IPS-18a (cell line): ENCODE results near the gene CAPRIN2.

Experiments used
- H3K27ac ChIP-seq: one replicate; pipeline ENCODE4 v1.5.1; 2013; ENCODE audit warnings: low read length
- H3K27me3 ChIP-seq: one replicate; pipeline ENCODE4 v1.6.1; 2013; ENCODE audit warnings: mild to moderate bottlenecking, low read length; ENCODE audit not compliant: control insufficient read depth, insufficient read depth
- H3K36me3 ChIP-seq: one replicate; pipeline ENCODE4 v1.6.1; 2013; ENCODE audit warnings: low read depth, low read length; ENCODE audit not compliant: control insufficient read depth
- H3K4me1 ChIP-seq: one replicate; pipeline ENCODE4 v1.6.1; 2013; ENCODE audit warnings: low read depth, low read length; ENCODE audit not compliant: control insufficient read depth
- H3K4me3 ChIP-seq: one replicate; pipeline ENCODE4 v1.5.1; 2013; ENCODE audit warnings: low read length
- H3K9ac ChIP-seq: one replicate; pipeline ENCODE4 v1.6.1; 2013; ENCODE audit warnings: mild to moderate bottlenecking, low read length, moderate library complexity
- H3K9me3 ChIP-seq: one replicate; pipeline ENCODE4 v1.6.1; 2013; ENCODE audit warnings: low read depth, low read length; ENCODE audit not compliant: control insufficient read depth

CAPRIN2 gene

DNA sequence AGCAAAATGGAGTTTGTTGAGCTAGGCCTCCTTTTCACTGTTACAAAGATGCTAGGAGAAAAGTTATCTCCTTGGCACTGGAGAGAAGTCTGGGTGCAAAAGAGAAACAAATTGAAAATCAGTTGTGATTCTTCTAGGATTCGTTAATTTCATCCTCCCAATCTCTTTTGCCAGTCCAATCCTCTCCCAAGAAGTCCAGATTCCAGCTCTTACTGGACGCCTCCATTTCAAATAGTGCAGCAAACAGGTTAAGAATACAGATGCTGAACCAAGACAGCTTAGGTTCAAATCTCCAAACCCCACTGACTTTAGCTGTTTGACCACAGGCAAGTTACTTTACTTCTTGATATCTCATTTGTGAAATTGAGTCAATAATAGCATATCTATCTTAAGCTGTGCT lies 34.0 kb upstream of the CAPRIN2 start:
- Histone ChIP-seq H3K9me3 (peaks cover 15% of the 10 kb centered on the region), H3K36me3 (no peaks in the 10 kb centered on the region), H3K27me3 (no peaks in the 10 kb centered on the region), H3K4me1 (peaks cover 11% of the 10 kb centered on the region), H3K4me3 (no peak overlapping the region), H3K27ac (no peak overlapping the region), H3K9ac (no peak overlapping the region)

DNA sequence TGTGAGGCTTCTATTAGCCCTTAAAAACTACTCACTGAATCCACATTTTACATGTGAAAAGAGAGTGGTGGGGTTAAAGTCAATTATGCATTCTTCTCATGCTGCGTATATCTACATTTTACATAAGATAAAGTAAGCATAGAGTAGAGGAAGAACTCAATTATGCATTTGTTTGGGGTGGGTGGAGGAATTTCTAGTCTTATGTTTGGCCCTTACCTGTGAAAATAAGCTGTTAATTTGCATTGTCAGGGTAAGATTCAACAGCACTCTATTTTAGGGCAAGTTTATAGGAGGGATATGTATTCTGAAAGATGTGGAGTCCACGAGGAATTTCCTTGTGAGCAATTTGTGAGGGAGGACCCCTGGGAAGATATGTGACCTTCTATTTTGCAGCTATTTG lies 30.9 kb upstream of the CAPRIN2 start:
- no peaks in the 10 kb centered on the region for H3K27me3 ChIP-seq
- no peaks in the 10 kb centered on the region for H3K36me3 ChIP-seq
- H3K27ac ChIP-seq, result no peak overlapping the region
- no peak overlapping the region for H3K4me3 ChIP-seq
- H3K4me1 ChIP-seq, result no peaks in the 10 kb centered on the region
- no peak overlapping the region for H3K9ac ChIP-seq
- H3K9me3 ChIP-seq, result peaks cover 15% of the 10 kb centered on the region

DNA sequence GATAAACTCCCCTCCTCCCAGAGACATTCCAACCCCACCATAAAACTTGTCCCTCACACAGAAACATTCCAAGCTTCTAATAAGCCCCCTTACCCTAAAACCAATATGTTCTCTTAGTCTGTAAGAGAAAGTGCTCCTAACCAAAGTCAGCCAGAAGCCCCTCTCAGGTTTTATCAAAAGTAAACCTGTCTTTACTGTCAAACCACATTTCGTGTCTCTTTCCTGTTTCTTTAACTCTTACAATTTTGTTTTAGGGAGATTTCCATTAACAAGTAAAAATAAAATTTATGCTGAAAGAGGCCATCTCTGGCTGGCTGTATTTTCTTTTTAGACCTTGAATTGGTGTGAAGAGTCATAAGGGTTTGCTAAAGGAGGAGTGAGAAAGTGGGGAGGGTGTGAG lies 29.8 kb upstream of the CAPRIN2 start:
- Histone ChIP-seq H3K27ac (no peak overlapping the region), H3K4me3 (no peak overlapping the region), H3K9me3 (peaks cover 15% of the 10 kb centered on the region), H3K36me3 (no peaks in the 10 kb centered on the region), H3K27me3 (no peaks in the 10 kb centered on the region), H3K4me1 (no peaks in the 10 kb centered on the region), H3K9ac (no peak overlapping the region)

DNA sequence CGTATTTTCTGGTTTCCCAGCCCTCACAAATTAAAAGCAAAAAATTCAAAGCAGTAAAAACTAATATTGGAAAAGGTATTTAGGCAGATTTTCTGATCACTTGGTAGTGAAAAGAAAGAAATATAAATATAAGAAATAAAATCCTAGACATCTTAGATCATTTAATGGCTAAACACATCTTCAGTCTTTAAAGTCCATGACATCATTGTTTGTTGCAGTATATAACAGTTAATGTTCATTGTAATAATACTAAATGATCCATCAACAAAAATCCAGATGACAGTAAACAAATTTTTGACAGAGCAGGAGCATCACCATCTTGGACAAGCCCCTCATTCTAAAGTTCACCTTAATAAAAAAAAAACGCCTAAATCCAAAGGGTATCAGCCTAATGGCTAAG lies 29.2 kb upstream of the CAPRIN2 start:
- no peaks in the 10 kb centered on the region for H3K36me3 ChIP-seq
- no peaks in the 10 kb centered on the region for H3K4me1 ChIP-seq
- H3K9me3 ChIP-seq, result peaks cover 15% of the 10 kb centered on the region
- H3K27me3 ChIP-seq, result no peaks in the 10 kb centered on the region
- H3K9ac ChIP-seq, result no peak overlapping the region
- no peak overlapping the region for H3K27ac ChIP-seq
- H3K4me3 ChIP-seq, result no peak overlapping the region

DNA sequence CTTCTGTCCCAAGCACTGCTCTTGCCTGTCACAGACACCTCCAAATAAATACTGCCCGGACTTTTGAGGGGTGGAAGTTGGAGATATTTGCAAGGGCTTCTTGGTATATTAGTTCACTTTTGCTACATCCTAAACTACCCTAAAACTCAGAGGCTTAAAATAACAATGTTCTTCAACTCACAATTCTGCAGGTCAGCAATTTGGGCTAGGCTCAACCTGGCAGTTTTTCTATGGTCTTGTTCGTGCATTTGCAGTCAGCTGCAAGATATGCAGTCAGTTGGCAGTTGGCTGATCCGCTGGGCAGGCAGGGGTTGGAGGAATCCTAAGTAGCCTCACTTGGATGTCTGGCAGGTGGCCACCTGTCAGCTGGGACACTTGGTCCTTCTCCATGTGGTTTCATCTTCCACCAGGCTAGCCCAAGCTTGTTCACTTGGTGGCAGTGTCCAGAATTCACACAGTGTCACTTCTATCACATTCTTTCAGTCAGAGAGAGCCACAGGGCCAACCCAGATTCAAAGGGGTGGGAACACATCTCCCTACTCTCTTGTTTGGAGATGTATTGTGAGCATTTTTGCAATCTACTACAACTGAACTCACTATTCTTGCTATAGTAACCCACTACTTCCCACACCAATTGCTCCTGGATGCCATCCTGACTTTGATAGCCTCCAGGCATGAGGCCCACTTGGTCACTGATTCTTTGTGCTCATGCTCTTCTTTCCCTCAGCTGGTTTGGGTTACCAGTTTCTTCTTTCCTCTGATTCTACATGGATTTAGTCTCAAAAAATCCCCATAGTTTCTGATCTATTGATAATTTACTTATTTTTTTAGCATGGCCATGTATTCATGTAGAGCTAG lies 27.8 kb upstream of the CAPRIN2 start:
- Histone ChIP-seq H3K27me3 (no peaks in the 10 kb centered on the region), H3K36me3 (no peaks in the 10 kb centered on the region), H3K9ac (no peak overlapping the region), H3K4me3 (no peak overlapping the region), H3K9me3 (peaks cover 15% of the 10 kb centered on the region), H3K27ac (no peak overlapping the region), H3K4me1 (no peaks in the 10 kb centered on the region)

DNA sequence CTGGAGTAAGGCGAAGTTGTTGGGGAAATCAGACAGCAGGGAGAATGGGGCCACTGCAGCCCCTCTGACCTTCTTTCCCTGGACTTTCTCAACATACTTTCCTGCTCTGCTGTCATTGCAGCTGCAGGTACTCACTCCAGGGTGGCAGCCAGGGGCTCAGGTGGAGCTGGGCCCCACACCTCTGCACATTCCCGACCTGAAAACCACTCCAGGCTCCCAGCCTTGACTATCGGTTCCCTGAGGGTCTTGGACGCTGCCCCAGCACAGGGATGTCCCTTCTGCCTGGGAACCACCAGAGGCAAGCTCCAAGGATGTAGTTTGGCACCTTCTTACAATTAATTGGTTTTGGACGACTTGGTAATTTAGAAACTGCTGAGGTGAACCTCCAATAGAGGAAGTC lies 24.8 kb upstream of the CAPRIN2 start:
- no peak overlapping the region for H3K4me3 ChIP-seq
- H3K27ac ChIP-seq, result no peak overlapping the region
- peaks cover 15% of the 10 kb centered on the region for H3K9me3 ChIP-seq
- H3K27me3 ChIP-seq, result no peaks in the 10 kb centered on the region
- H3K9ac ChIP-seq, result no peak overlapping the region
- H3K4me1 ChIP-seq, result no peaks in the 10 kb centered on the region
- H3K36me3 ChIP-seq, result no peaks in the 10 kb centered on the region

DNA sequence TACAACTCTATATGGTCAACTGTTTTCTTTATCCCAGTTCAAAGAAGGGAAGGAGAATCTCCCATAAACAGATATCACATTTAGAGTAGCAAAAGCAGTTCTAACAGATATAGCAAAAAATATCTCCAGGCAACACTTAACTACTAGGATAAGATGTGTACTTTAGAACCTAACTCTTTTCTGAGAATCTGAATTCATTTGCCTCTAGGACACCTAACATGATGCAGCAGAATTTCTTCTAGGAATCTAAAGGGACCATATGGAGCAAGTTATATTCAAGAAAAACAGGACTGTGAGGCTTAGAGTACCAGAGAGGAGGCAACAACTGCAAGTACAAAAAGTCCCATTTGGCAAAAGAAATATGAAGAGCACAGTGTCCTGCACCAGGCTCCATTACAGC lies 24.4 kb upstream of the CAPRIN2 start:
- no peak overlapping the region for H3K27ac ChIP-seq
- no peak overlapping the region for H3K9ac ChIP-seq
- no peaks in the 10 kb centered on the region for H3K27me3 ChIP-seq
- no peak overlapping the region for H3K4me3 ChIP-seq
- H3K9me3 ChIP-seq, result peaks cover 14% of the 10 kb centered on the region
- H3K36me3 ChIP-seq, result no peaks in the 10 kb centered on the region
- no peaks in the 10 kb centered on the region for H3K4me1 ChIP-seq

DNA sequence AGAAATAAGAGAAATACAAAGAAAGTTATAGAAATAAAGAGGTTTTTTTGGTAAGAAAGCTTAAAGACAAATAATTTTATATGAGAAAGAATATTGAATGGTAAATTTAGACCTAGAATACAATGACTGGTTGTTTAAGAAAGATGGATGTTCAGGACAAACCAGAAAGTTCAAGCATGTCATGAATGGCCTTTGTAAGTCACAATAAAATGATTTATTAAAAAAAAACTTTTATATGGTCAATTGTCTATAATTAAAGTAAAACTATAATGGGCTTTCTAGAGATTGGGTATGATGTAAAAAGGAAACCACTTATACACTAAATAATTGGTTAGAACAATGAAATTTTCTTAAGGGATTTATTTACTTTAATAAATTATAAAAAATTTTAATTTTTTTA lies 19.8 kb upstream of the CAPRIN2 start:
- Histone ChIP-seq H3K4me1 (no peaks in the 10 kb centered on the region), H3K36me3 (no peaks in the 10 kb centered on the region), H3K9ac (no peak overlapping the region), H3K4me3 (no peak overlapping the region), H3K27ac (no peak overlapping the region), H3K9me3 (peaks cover 27% of the 10 kb centered on the region), H3K27me3 (no peaks in the 10 kb centered on the region)

DNA sequence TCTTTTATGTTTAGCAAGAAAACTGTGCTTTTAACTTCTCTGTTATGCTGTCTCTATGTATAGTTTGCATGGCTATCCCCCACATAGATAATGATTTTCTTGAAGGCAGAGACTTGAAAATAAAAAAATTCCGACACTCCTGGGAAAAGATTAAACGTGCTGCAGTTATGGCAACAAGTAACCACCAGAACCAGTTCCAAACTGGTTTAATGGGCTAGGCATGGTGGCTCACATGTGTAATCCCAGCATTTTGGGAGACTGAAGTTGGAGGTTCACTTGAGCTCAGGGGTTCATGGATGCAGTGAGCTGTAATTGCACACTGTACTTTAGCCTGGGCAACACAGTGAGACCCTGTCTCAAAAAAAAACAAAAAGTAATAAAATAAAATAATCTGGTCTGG lies 15.1 kb upstream of the CAPRIN2 start:
- no peak overlapping the region for H3K4me3 ChIP-seq
- no peaks in the 10 kb centered on the region for H3K36me3 ChIP-seq
- no peak overlapping the region for H3K9ac ChIP-seq
- H3K27ac ChIP-seq, result no peak overlapping the region
- no peaks in the 10 kb centered on the region for H3K4me1 ChIP-seq
- H3K9me3 ChIP-seq, result peaks cover 19% of the 10 kb centered on the region
- no peaks in the 10 kb centered on the region for H3K27me3 ChIP-seq

DNA sequence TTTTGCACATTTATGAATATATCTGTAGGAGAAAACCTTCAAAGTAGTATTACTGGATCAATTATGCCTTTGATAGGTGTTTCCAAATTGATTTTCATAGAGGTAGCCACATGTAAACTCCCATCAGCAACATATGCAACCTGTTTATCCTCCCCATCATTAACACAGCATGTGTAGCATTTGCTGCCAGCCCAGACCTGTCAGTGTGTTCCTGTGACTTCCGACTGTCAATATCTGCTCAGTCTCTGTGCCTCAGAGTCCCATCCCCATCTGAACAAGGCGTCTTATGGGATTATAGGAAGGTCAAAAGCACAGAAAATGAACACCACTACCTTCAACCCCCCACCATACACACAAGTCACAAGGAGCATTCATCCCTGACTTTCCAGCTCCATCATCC lies 9.5 kb upstream of the CAPRIN2 start:
- H3K4me3 ChIP-seq, result no peak overlapping the region
- H3K9ac ChIP-seq, result no peak overlapping the region
- H3K36me3 ChIP-seq, result no peaks in the 10 kb centered on the region
- H3K27ac ChIP-seq, result no peak overlapping the region
- H3K4me1 ChIP-seq, result no peaks in the 10 kb centered on the region
- H3K27me3 ChIP-seq, result no peaks in the 10 kb centered on the region
- H3K9me3 ChIP-seq, result no peaks in the 10 kb centered on the region

DNA sequence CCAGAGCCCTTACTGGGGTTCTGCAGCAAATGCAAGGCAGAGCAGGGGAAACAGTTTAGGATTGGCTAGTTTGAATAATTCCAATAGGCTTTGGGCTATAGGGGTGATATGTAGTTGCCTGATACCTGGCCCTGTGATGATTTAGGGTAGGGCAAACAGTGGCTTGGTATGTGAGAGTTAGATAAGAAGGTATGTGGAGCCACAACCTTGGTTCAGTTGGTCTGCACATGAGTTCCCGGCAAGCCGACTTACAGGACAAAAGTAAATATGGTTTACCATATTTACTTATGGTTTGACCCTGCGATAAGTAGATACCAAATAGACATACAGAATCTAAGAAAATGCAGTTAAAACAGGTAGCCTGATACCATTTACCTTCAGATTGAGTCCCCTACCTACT lies 8.3 kb upstream of the CAPRIN2 start:
- H3K4me3 ChIP-seq, result no peak overlapping the region
- no peak overlapping the region for H3K27ac ChIP-seq
- H3K9me3 ChIP-seq, result no peaks in the 10 kb centered on the region
- no peaks in the 10 kb centered on the region for H3K36me3 ChIP-seq
- H3K27me3 ChIP-seq, result no peaks in the 10 kb centered on the region
- no peak overlapping the region for H3K9ac ChIP-seq
- no peaks in the 10 kb centered on the region for H3K4me1 ChIP-seq

DNA sequence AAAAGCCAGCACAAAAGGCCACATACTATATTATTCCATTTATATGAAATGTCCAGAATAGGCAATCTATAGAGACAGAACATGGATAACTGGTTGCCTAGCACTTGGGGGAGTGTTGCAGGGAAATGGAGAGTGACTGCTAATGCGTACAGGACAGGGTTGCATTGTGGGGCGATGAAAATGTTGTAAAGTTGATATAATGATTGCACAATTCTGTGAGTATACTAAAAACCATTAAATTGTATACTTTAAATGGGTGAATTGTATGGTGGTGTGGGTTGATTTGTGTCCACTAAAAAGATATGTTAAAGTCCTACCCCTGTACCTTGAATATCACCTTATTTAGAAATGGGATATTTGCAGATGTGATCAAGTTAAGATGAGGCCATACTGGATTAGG lies 7.0 kb upstream of the CAPRIN2 start:
- Histone ChIP-seq H3K4me3 (no peak overlapping the region), H3K9me3 (no peaks in the 10 kb centered on the region), H3K27ac (no peak overlapping the region), H3K27me3 (no peaks in the 10 kb centered on the region), H3K4me1 (no peaks in the 10 kb centered on the region), H3K36me3 (no peaks in the 10 kb centered on the region), H3K9ac (no peak overlapping the region)
